GM15510 (cell line): ENCODE results near the gene LNX1.

ENCODE experiments used
- POLR2A ChIP-seq: IDR thresholded peaks from 3 replicates; pipeline ENCODE4 v1.6.1; 2011; ENCODE audit warnings: borderline replicate concordance; ENCODE audit not compliant: insufficient read length; ENCODE audit errors: extremely low read depth

Gene LNX1

GRCh38 chr4:53484911-53485657 lies 106.2 kb downstream of the LNX1 start:
- TF ChIP-seq POLR2A, result no peak

- no peak for TF ChIP-seq POLR2A
These were observed 108.0 kb downstream of the LNX1 start for GRCh38 chr4:53483250-53483649.

DNA sequence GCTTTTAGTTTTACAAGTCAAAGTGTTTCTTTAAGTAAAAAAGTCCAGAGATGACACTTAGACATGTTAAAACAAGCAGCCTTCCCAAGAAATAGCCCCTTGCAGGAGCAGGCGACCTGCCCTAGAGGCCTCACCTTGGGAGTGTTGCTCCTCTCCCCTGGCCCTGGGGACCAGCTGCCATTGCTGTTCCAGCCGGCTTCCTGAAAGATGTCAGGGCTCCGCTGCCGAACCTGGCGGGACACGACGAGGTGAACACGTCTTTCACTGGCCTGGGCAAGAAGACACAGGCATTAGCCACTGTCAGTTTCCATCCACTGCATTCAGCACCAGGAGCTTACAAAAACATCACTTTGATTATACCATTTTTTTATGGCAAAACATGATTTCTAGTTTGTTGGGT lies 109.7 kb downstream of the LNX1 start:
- no peak for TF ChIP-seq POLR2A

- no peak for TF ChIP-seq POLR2A
These were observed 110.4 kb downstream of the LNX1 start for GRCh38 chr4:53480909-53481308.

DNA sequence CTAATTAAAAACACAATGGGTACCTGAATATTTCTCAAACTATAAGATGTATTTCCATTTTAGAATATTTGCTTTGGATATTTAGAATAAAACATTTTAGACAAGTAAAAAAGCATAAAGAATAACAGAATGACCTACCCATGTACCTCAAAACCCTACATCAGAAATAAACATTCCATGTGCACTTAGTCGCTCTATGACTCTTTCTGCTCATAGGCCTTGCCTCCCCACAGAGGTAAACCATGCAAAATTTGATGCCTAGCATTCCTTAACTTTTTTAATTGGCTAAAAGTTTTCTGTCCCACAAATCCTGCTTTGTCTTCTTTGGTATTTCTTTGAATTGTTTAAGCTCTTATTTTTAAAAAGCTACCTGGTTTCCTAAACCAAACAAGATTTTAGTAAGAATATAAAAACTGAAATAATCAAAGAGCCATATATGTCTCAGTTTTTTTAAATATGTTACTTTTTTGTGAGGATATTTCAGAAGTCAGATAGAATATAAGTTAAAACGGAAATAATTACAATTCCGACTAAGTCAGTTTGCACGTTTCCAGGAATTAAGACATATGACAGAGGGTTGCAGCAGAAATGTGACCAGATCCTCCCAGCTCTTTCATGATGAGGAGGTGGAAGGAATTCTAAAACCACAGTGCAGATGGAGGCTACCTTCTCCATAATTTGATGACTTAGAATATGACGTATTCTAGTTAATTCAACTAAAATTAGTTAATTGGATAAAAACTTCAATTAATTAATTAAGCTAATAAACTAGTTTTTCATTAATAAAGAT lies 111.4 kb downstream of the LNX1 start:
- TF ChIP-seq POLR2A, result no peak

DNA sequence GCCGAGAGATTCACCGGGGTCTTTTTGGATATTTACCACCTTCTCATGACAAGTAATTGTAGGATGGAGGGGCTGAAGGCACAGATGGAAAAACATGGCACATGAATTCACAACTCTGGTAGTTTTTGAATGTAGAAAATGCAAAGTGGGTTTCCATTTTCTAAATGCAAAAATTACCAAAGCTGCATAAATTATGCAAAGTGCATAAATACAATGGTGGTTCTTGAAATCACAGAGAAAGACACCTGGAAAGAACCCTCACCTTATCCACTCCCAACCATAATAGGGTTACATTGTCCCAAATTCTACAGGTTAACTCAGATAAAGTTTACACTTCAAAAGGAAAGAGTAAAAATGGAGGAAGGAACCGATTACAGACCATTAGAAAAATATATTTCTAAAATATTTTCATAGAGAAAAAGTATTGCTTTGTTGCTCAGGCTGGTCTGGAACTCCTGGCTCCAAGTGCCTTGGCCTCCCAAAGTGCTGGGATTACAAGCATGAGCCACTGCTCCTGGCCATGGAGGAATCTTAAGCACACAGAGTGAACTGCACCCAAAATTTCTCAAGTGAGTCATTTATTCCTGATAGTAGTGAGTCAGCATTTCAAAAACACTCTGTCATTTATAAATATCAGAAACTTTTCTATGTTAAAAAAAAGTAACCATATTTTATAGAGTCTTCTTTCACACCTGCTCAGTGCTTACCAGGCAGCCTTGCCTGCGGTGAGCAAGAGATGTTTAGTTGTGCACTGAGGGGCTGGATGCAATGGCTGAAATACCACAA lies 112.4 kb downstream of the LNX1 start:
- no peak for TF ChIP-seq POLR2A

DNA sequence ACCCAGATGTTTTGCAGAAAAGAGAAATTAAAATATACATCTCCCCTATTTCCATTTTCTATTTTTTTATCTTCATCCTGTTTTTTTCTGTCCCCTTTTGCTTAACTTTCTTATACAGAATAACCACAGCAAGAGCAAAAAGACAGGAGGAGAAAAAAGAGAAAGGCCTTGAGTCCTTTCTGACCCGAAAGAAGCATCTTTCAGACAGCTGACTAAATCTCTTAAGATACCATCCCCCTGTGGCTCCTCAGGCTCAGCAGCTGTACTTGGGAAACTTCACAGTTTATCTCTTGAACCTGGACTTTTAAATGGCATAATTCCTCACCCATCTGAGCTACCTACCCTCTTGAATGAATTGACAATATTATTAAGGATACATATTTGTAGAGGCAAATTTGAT lies 113.7 kb downstream of the LNX1 start:
- TF ChIP-seq POLR2A, result no peak

DNA sequence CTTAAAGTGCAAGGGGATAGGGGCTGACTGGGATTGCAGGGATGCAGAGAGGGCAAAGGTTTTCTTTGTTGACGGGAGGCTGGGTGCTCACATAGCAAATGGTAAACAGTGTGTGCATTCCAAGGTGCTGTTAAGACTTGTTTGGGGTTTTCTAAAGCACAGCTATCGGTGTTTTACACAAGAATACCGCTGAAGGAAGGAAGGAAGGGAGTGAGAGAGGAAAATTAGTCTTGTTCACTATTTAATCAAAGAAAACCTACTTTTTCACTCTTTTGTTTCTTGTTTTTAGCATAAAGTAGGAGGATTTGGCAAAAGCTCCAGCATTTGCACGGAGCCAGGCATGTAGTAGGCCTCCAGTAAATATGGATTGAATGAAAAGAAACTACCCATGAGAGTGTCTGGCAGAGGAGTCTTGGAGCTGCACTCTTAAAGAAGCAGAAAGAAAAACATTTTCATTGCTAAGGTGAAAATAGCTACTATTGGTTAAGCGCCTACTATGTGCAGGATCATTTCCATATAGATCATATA lies 114.2 kb downstream of the LNX1 start:
- no peak for TF ChIP-seq POLR2A

- no peak for TF ChIP-seq POLR2A
These were observed 114.9 kb downstream of the LNX1 start for GRCh38 chr4:53476232-53477037.

GRCh38 chr4:53465891-53466290 lies 125.4 kb downstream of the LNX1 start:
- TF ChIP-seq POLR2A, result no peak

- no peak for TF ChIP-seq POLR2A
These were observed 126.0 kb downstream of the LNX1 start for GRCh38 chr4:53465281-53465680.

DNA sequence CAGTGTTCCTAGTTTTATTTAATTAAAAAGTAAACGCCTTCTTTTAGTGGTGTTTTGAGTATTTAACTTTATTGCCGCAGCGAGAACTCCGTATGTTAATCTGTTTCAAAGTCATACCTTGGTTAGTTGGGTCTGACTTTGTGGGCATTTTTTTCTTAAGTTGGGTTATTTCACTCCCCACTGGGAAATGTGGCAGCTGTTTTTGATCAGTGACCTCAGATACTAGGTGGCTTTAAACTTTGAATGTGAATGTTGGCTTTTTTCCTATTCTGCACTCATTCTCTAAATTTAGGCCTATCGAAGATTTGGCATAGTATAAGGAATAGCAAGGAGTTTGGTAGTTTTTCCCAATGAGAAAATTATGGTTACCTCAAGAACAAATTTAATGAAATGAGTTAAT lies 127.9 kb downstream of the LNX1 start:
- TF ChIP-seq POLR2A, result no peak

GRCh38 chr4:53461244-53461643 lies 130.0 kb downstream of the LNX1 start:
- no peak for TF ChIP-seq POLR2A

DNA sequence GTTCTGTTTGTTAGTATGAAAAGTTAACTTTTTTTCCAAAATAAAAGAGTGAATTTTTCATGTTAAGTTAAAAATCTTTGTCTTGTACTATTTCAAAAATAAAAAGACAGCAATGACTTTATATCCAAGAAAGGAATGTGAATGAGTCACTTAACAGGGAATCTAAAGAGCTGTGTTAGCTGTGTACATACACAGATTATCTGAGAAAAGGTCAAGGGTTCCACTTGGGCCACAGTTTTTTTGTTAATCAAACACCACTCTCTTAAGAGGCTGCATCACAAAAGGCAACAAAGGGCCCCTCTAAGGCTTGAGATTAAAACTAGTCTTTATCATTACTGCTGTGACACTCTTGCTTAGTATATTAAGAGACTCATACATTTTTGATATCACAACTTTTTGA lies 131.7 kb downstream of the LNX1 start:
- no peak for TF ChIP-seq POLR2A
